Cerebellar cortex (tissue), 1 donor: ENCODE results near the gene KLHL20.
"Not testable (repeated sequence)": the region's sequence is repeated elsewhere in the genome, so short reads cannot be mapped to it uniquely, and the experiment has no call there.

ENCODE experiments used
- DNase-seq: peaks from one replicate; pipeline ENCODE4 v3.0.0-alpha.2; 2015; ENCODE audit warnings: low spot score

Gene KLHL20

GRCh38 chr1:173749137-173749536 is 34.4 kb downstream of the KLHL20 start:
- DNase-seq, result no peak

- no peak for DNase-seq
Measured at GRCh38 chr1:173753830-173754229, 39.0 kb downstream of the KLHL20 start.

- DNase-seq, result no peak
Measured at GRCh38 chr1:173757666-173758065, 42.9 kb downstream of the KLHL20 start.

DNA sequence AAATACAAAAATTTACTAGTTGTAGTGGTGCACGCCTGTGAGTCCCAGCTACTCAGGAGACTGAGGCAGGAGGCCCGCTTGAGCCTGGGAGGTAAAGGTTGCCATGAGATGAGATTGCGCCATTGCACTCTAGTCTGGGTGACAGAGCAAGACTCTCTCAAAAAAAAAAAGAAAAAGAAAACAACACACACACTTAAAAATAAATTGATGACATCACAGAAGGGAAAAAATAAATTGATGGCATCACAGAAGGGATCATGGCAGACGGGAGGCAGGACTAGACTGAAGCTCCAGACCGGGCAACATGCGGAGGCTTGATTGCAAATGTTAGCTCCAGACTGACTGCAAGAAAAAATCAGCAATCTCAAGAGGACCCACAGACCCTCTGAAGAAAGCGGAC is 43.3 kb downstream of the KLHL20 start:
- no peak for DNase-seq

- no peak for DNase-seq
Measured at GRCh38 chr1:173758980-173759379, 44.2 kb downstream of the KLHL20 start.

DNA sequence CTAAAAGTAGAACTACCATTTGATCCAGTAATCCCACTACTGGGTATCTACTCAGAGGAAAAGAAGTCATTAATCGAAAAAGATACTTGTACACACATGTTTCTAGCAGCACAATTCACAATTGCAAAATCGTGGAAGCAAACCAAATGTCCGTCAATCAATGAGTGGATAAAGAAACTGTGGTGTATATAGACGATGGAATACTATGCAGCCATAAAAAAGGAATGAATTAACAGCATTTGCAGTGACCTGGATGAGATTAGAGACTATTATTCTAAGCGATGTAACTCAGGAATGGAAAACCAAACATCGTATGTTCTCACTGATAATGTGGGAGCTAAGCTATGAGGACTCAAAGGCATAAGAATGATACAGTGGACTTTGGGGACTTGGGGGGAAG is 49.5 kb downstream of the KLHL20 start:
- DNase-seq, result not testable (repeated sequence)

- no peak for DNase-seq
Measured at GRCh38 chr1:173768206-173768605, 53.4 kb downstream of the KLHL20 start.

DNA sequence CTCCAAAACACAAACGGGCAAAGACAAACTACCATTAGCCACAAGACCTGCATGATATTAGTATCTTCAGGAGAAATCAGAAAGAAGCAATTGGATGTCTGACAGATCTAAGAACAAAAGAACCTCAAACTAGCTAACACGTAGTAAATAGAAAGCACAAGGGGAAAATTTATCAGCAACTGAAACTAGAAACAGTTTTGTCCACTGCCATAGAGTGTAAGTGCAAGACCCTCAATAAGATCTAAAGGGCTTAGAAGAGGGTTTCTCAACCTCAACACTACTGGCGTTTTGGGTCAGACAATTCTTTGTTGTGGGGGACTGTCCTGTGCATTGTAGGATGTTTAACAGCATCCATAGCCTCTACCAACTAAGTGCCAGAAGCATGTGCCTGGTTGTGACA is 54.0 kb downstream of the KLHL20 start:
- DNase-seq, result no peak

DNA sequence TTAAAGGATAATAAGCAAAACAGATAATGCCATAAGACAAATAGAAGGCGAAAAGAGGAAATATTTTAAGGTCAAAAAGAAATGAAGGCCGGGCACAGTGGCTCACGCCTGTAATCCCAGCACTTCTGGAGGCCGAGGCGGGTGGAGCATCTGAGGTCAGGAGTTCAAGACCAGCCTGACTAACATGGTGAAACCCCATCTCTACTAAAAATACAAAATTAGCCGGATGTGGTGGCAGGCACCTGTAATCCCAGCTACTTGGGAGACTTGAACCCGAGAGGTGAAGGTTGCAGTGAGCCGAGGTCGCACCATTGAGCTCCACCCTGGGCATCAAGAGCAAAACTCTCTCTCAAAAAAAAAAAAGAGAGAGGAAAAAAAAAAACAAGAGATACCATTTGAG is 55.5 kb downstream of the KLHL20 start:
- not testable (repeated sequence) for DNase-seq

DNA sequence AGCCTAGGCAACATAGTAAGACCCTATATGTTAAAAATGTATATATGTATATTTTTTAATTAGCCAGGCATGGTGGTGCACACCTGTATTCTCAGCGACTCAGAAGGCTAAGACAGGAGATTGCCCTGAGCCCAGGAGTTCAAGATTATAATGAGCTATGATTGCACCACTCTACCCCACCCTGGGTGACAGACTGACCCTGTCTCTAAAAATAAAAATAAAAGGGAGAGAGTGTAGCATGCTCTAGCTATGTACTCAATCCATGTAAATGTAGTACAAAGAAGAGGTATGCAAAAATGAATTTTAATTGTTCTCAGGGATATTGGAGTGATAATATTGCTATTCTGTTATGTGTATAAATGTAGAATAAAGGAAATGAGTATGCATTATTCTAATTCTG is 56.8 kb downstream of the KLHL20 start:
- DNase-seq, result no peak

DNA sequence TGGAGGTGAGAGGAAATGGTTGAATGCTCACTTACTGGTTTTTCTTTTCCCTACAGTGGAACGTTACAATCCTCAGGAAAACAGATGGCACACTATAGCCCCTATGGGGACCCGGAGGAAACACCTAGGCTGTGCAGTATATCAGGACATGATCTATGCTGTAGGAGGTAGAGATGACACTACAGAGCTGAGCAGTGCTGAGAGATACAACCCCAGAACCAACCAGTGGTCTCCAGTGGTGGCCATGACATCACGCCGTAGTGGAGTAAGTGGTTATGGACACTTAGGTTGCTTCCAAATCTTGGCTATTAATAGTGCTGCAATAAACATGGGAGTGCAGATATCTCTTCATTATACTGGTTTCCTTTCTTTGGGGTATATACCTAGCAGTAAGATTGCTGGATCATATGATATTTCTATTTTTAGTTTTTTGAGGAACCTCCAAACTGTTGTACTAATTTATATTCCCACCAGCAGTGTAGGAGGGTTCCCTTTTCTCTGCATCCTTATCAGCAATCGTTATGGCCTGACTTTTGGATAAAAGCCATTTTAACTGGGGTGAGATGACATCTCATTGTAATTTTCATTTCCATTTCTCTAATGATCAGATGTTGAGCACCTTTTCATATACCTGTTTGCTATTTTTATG is 60.9 kb downstream of the KLHL20 start:
- DNase-seq, result no peak

DNA sequence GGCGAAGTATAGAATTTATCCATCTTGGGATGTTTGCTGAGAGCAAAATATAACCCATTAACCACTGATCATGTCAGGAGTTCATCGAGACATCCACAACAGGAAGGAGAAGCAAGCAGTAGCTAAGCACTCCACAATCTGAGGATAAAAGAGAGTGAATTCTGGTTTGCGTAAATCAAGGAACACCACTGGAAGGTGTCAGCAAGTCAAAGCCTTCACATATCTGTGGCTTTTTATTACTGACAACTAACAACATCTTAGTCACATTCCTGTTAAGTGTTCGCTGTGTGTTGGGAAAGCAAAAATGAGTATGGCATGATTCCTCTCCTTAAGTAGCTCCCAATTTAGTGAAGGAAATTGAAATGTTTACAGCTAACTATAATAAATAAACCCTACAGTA is 65.2 kb downstream of the KLHL20 start:
- no peak for DNase-seq

- DNase-seq, result no peak
Measured at GRCh38 chr1:173784997-173785396, 70.2 kb downstream of the KLHL20 start.

DNA sequence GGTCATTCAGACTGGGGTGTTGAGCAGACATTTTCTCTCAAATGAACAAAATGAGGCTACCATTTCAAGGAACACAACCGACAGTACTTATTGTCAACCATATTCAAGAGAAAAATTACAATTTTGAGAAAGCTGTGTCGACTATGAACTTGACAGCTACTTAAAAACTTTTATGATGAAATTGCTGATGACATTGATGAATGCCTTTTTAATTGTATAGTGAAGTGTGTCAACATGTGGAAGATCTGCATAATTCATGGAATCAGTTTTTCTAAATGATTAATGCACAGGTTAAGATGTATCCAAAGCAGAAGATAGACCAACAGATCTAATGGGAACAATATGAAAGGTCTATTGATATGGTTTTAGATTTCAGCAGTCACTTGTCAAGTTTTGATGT is 75.1 kb downstream of the KLHL20 start:
- DNase-seq, result no peak

- no peak for DNase-seq
Measured at GRCh38 chr1:173798078-173798477, 83.3 kb downstream of the KLHL20 start.

GRCh38 chr1:173799995-173800394 is 85.2 kb downstream of the KLHL20 start:
- DNase-seq, result not testable (repeated sequence)

DNA sequence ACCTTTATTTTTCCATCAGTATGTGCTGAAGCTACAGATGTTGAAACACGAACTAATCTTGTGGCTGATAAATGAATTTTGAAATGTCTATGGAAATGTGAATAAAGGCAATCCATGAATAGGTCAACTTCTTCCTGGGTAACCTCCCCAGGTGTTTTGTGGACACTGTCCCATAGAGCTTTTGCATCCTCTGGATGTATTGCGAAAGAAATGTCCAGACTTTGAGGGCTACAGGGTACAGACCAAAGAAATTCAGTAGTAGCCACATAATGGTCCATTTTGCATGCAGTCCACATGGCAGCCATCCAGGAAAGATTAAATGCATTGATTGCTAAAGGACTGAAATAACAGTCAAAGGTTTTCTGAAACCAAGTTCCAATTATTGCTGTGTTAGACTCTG is 88.2 kb downstream of the KLHL20 start:
- DNase-seq, result no peak

- DNase-seq, result not testable (repeated sequence)
Measured at GRCh38 chr1:173813654-173814053, 98.9 kb downstream of the KLHL20 start.

DNA sequence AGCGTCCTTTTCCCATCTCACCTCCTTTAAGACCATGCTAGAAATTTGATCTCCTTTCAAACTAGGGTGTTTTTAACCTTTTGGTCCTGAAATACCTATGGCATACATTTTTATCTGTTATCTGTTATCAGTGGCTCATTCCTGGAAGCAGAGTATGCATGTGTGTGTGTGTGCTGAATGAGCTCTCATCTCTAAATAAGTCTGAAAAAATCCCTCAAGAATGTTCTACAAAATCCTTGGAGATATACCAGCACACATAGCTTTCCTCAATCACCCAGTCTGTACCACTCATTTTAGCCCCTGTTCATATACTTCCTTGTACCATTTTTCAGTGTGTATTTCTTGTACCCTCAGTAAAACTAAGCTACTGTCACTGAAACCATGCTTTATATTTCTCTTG is 103.7 kb downstream of the KLHL20 start:
- DNase-seq, result no peak

DNA sequence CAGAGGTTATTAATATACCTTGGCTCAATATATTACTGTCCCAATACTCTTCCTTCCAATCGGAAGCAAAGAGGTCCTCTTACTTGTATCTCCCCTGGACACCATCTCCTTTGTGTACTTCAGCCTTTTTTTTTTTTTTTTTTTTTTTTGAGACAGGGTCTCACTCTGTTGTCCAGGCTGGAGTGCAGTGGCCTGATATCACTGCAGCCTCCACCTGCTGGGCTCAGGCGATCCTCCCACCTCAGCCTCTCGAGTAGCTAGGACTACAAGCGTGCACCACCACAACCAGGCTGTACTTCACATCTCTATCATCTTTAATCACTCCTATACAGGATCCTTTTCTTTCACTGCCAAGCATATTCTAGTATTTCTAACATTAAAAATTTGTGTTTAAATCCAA is 106.9 kb downstream of the KLHL20 start:
- DNase-seq, result no peak

GRCh38 chr1:173823781-173824314 is 109.1 kb downstream of the KLHL20 start:
- no peak for DNase-seq

DNA sequence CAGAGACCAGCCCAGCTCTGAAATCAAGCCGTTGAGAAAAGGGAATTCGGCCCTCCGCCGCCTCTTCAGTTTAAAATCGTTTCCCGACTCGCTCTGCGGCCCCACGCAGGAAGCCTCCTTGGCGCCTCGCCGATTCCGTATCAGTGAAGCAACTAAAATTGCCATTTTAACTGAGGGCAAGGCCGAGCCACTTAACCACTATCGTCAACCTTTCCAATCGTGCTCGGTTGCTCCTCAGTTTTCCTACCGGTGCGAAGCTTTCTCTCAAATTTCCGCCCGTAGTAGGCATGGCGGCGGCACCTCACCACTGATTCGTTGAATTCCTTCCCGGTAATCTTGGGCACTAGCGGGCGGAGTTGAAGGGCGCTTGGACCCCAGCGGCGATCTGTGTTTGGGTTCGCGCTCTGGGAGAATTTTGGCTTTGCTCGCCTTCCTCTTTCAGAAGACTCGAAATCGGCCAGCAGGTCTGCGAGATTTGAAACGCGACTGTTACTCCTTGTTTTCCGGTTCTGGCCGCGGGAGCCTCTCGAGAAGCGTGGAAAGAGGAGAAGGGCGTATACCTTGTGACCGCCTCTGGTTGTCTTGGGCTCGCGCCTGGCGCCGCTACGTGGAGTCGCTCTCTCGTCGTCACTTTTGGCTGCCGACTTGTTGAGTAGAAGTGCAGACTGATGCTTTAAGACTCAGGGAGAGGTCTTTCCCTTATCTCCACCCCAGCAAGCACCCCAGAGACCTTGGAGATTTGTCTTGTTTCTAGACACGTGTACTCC is 109.7 kb downstream of the KLHL20 start, which contains the start of the genes CENPL and DARS2:
CENPL (minus strand) TSS at position 569 of the 767 bp plus-strand sequence. CDS start 13,584 bp downstream, outside the sequence.
DARS2 (plus strand) TSS at position 359 of the 767 bp plus-strand sequence. CDS start 557 bp downstream, outside the sequence.
- DNase-seq, result peak; percentile 99

GRCh38 chr1:173827611-173828010 is 112.8 kb downstream of the KLHL20 start:
- no peak for DNase-seq
